Measurements from ENCODE around the gene PAIP1. TPM values are rescaled to one million over a fixed set of nuclear protein-coding genes. Genes with fewer than 3 reads are reported as not detected.
"Not testable (repeated sequence)": the region's sequence is repeated elsewhere in the genome, so short reads cannot be mapped to it uniquely, and the experiment has no call there.

The PAIP1 gene
- total and polyA plus RNA-seq, 4 donors = 58.6 to 65.8 (median 63.2) TPM

GRCh38 chr5:43564289-43564850 is 7.5 kb upstream of the PAIP1 start:
- Histone ChIP-seq H3K9me3 (ENCODE audit: control insufficient read depth, low read length) (no peaks in the 10 kb centered on the region), H3K36me3 (ENCODE audit: control insufficient read depth in 1 of 2, insufficient read depth in 2 of 2, low read length in 1 of 2) (no peaks in the 10 kb centered on the region), H3K4me1 (ENCODE audit: control insufficient read depth in 1 of 2, insufficient read depth in 2 of 2, low read length in 2 of 2) (no peaks in the 10 kb centered on the region), H3K27ac (ENCODE audit: low read depth in 1 of 2, low read length in 2 of 2) (no peak overlapping the region), H3K27me3 (ENCODE audit: control insufficient read depth in 1 of 2, insufficient read depth in 2 of 2, low read length in 1 of 2) (no peaks in the 10 kb centered on the region), H3K4me3 (ENCODE audit: low read length in 2 of 2) (no peak overlapping the region)
- ATAC-seq (ENCODE audit: low FRiP score) = no peak
- WGBS, 2 donors = 72 to 74% methylated on average over 5 of the region's 5 CpGs
- DNase-seq = no peak
- intact Hi-C loops (cut with DNase I) = no loop called here

- no peaks in the 10 kb centered on the region for H3K27me3 ChIP-seq (ENCODE audit: control insufficient read depth in 1 of 2, insufficient read depth in 2 of 2, low read length in 1 of 2)
- WGBS, 2 donors = 6 to 10% methylated on average over 3 of the region's 3 CpGs
- no peaks in the 10 kb centered on the region for H3K4me1 ChIP-seq (ENCODE audit: control insufficient read depth in 1 of 2, insufficient read depth in 2 of 2, low read length in 2 of 2)
- no peak overlapping the region for H3K4me3 ChIP-seq (ENCODE audit: low read length in 2 of 2)
- intact Hi-C loops (cut with DNase I) = no loop called here
- ATAC-seq (ENCODE audit: low FRiP score) = no peak
- peak overlapping the region; percentile 22 to 47 for H3K27ac ChIP-seq (ENCODE audit: low read depth in 1 of 2, low read length in 2 of 2)
- DNase-seq = no peak
- H3K9me3 ChIP-seq (ENCODE audit: control insufficient read depth, low read length) = no peaks in the 10 kb centered on the region
- H3K36me3 ChIP-seq (ENCODE audit: control insufficient read depth in 1 of 2, insufficient read depth in 2 of 2, low read length in 1 of 2) = no peaks in the 10 kb centered on the region
These were observed 6.4 kb upstream of the PAIP1 start for GRCh38 chr5:43563321-43563720.

GRCh38 chr5:43561356-43561755 is 4.5 kb upstream of the PAIP1 start:
- Histone ChIP-seq H3K4me1 (ENCODE audit: control insufficient read depth in 1 of 2, insufficient read depth in 2 of 2, low read length in 2 of 2) (no peaks in the 10 kb centered on the region), H3K36me3 (ENCODE audit: control insufficient read depth in 1 of 2, insufficient read depth in 2 of 2, low read length in 1 of 2) (no peaks in the 10 kb centered on the region), H3K9me3 (ENCODE audit: control insufficient read depth, low read length) (no peaks in the 10 kb centered on the region), H3K4me3 (ENCODE audit: low read length in 2 of 2) (no peak overlapping the region), H3K27me3 (ENCODE audit: control insufficient read depth in 1 of 2, insufficient read depth in 2 of 2, low read length in 1 of 2) (no peaks in the 10 kb centered on the region), H3K27ac (ENCODE audit: low read depth in 1 of 2, low read length in 2 of 2) (no peak overlapping the region)
- ATAC-seq (ENCODE audit: low FRiP score) = no peak
- intact Hi-C loops (cut with DNase I) = no loop called here
- DNase-seq = no peak

GRCh38 chr5:43560128-43560527 is 3.3 kb upstream of the PAIP1 start:
- intact Hi-C loops (cut with DNase I) = no loop called here
- ATAC-seq (ENCODE audit: low FRiP score) = no peak
- Histone ChIP-seq H3K27me3 (ENCODE audit: control insufficient read depth in 1 of 2, insufficient read depth in 2 of 2, low read length in 1 of 2) (no peaks in the 10 kb centered on the region), H3K36me3 (ENCODE audit: control insufficient read depth in 1 of 2, insufficient read depth in 2 of 2, low read length in 1 of 2) (no peaks in the 10 kb centered on the region), H3K4me1 (ENCODE audit: control insufficient read depth in 1 of 2, insufficient read depth in 2 of 2, low read length in 2 of 2) (peaks cover 0 to 3% of the 10 kb centered on the region in 2 donors), H3K9me3 (ENCODE audit: control insufficient read depth, low read length) (no peaks in the 10 kb centered on the region), H3K4me3 (ENCODE audit: low read length in 2 of 2) (no peak overlapping the region), H3K27ac (ENCODE audit: low read depth in 1 of 2, low read length in 2 of 2) (no peak overlapping the region)
- WGBS, 2 donors = 20 to 26% methylated on average over 2 of the region's 2 CpGs
- DNase-seq = no peak

- not testable (repeated sequence) for H3K27me3 ChIP-seq (ENCODE audit: control insufficient read depth in 1 of 2, insufficient read depth in 2 of 2, low read length in 1 of 2); DNase-seq; H3K36me3 ChIP-seq (ENCODE audit: control insufficient read depth in 1 of 2, insufficient read depth in 2 of 2, low read length in 1 of 2); H3K9me3 ChIP-seq (ENCODE audit: control insufficient read depth, low read length)
- peaks cover 0 to 10% of the 10 kb centered on the region in 2 donors for H3K4me1 ChIP-seq (ENCODE audit: control insufficient read depth in 1 of 2, insufficient read depth in 2 of 2, low read length in 2 of 2)
- intact Hi-C loops (cut with DNase I) = loop anchor here (2.0 to 5.0 kb wide), 3 partner anchors 39 to 72 kb away; partner anchors contain the start of genes NNT (in 2 of the 2) and C5orf34 (in 1 of the 2)
- H3K4me3 ChIP-seq (ENCODE audit: low read length in 2 of 2) = peak overlapping the region; percentile 73 to 100
- H3K27ac ChIP-seq (ENCODE audit: low read depth in 1 of 2, low read length in 2 of 2) = peak overlapping the region; percentile 46 to 99
- 0 to 1% methylated on average over 5 to 30 of the region's 30 CpGs for WGBS, 2 donors
- ATAC-seq (ENCODE audit: low FRiP score) = peak; percentile 93
These were observed 345 bp downstream of the PAIP1 start for GRCh38 chr5:43556607-43556856.

- Histone ChIP-seq H3K27ac (ENCODE audit: low read depth in 1 of 2, low read length in 2 of 2) (peak overlapping the region; percentile 51 to 99), H3K4me1 (ENCODE audit: control insufficient read depth in 1 of 2, insufficient read depth in 2 of 2, low read length in 2 of 2) (peaks cover 0 to 10% of the 10 kb centered on the region in 2 donors), H3K4me3 (ENCODE audit: low read length in 2 of 2) (peak overlapping the region; percentile 73 to 100), H3K9me3 (ENCODE audit: control insufficient read depth, low read length) (no peaks in the 10 kb centered on the region), H3K27me3 (ENCODE audit: control insufficient read depth in 1 of 2, insufficient read depth in 2 of 2, low read length in 1 of 2) (no peaks in the 10 kb centered on the region), H3K36me3 (ENCODE audit: control insufficient read depth in 1 of 2, insufficient read depth in 2 of 2, low read length in 1 of 2) (no peaks in the 10 kb centered on the region)
- WGBS, 2 donors = 0% methylated on average over 40 to 44 of the region's 44 CpGs
- intact Hi-C loops (cut with DNase I) = loop anchor here (2.0 to 5.0 kb wide), 3 partner anchors 39 to 71 kb away; partner anchors contain the start of genes NNT (in 2 of the 2) and C5orf34 (in 1 of the 2)
- peak; percentile 68 to 84 for DNase-seq
- ATAC-seq (ENCODE audit: low FRiP score) = no peak
These were observed 826 bp downstream of the PAIP1 start for GRCh38 chr5:43555895-43556606.

GRCh38 chr5:43554497-43554896 is 2.4 kb downstream of the PAIP1 start:
- DNase-seq (no peak), ATAC-seq (ENCODE audit: low FRiP score) (no peak)
- H3K4me3 ChIP-seq (ENCODE audit: low read length in 2 of 2) = no peak overlapping the region
- H3K27ac ChIP-seq (ENCODE audit: low read depth in 1 of 2, low read length in 2 of 2) = no peak overlapping the region
- intact Hi-C loops (cut with DNase I) = no loop called here
- H3K36me3 ChIP-seq (ENCODE audit: control insufficient read depth in 1 of 2, insufficient read depth in 2 of 2, low read length in 1 of 2) = no peaks in the 10 kb centered on the region
- H3K9me3 ChIP-seq (ENCODE audit: control insufficient read depth, low read length) = no peaks in the 10 kb centered on the region
- H3K4me1 ChIP-seq (ENCODE audit: control insufficient read depth in 1 of 2, insufficient read depth in 2 of 2, low read length in 2 of 2) = peaks cover 0 to 10% of the 10 kb centered on the region in 2 donors
- WGBS, 2 donors = 82 to 86% methylated on average over 1 of the region's 1 CpG
- no peaks in the 10 kb centered on the region for H3K27me3 ChIP-seq (ENCODE audit: control insufficient read depth in 1 of 2, insufficient read depth in 2 of 2, low read length in 1 of 2)

- Histone ChIP-seq H3K36me3 (ENCODE audit: control insufficient read depth in 1 of 2, insufficient read depth in 2 of 2, low read length in 1 of 2) (no peaks in the 10 kb centered on the region), H3K27ac (ENCODE audit: low read depth in 1 of 2, low read length in 2 of 2) (no peak overlapping the region), H3K9me3 (ENCODE audit: control insufficient read depth, low read length) (no peaks in the 10 kb centered on the region), H3K4me1 (ENCODE audit: control insufficient read depth in 1 of 2, insufficient read depth in 2 of 2, low read length in 2 of 2) (peaks cover 0 to 12% of the 10 kb centered on the region in 2 donors), H3K27me3 (ENCODE audit: control insufficient read depth in 1 of 2, insufficient read depth in 2 of 2, low read length in 1 of 2) (no peaks in the 10 kb centered on the region), H3K4me3 (ENCODE audit: low read length in 2 of 2) (no peak overlapping the region)
- DNase-seq (no peak), ATAC-seq (ENCODE audit: low FRiP score) (no peak)
- intact Hi-C loops (cut with DNase I) = no loop called here
- 26 to 43% methylated on average over 2 of the region's 2 CpGs for WGBS, 2 donors
These were observed 3.5 kb downstream of the PAIP1 start for GRCh38 chr5:43553381-43553780.

- WGBS, 2 donors = 47 to 52% methylated on average over 2 of the region's 2 CpGs
- no peaks in the 10 kb centered on the region for H3K27me3 ChIP-seq (ENCODE audit: control insufficient read depth in 1 of 2, insufficient read depth in 2 of 2, low read length in 1 of 2)
- peaks cover 0 to 13% of the 10 kb centered on the region in 2 donors for H3K4me1 ChIP-seq (ENCODE audit: control insufficient read depth in 1 of 2, insufficient read depth in 2 of 2, low read length in 2 of 2)
- H3K9me3 ChIP-seq (ENCODE audit: control insufficient read depth, low read length) = no peaks in the 10 kb centered on the region
- intact Hi-C loops (cut with DNase I) = no loop called here
- no peak for ATAC-seq (ENCODE audit: low FRiP score)
- peaks cover 0 to 5% of the 10 kb centered on the region in 2 donors for H3K36me3 ChIP-seq (ENCODE audit: control insufficient read depth in 1 of 2, insufficient read depth in 2 of 2, low read length in 1 of 2)
- DNase-seq = no peak
- no peak overlapping the region for H3K27ac ChIP-seq (ENCODE audit: low read depth in 1 of 2, low read length in 2 of 2)
- no peak overlapping the region for H3K4me3 ChIP-seq (ENCODE audit: low read length in 2 of 2)
These were observed 5.1 kb downstream of the PAIP1 start for GRCh38 chr5:43551731-43552130.
